ENCODE data around the gene SLC9A3.
A peak's percentile ranks its signal among the peaks of the same experiment; 100 is the strongest.

SLC9A3 gene

GRCh38 chr5:539469-540070 is 15.3 kb upstream of the SLC9A3 start:
- no peak for DNase-seq (ENCODE audit: low read depth in 2 of 2)

- no peak for DNase-seq (ENCODE audit: low read depth in 2 of 2)
Observed at GRCh38 chr5:538801-539468, 14.7 kb upstream of the SLC9A3 start.

DNA sequence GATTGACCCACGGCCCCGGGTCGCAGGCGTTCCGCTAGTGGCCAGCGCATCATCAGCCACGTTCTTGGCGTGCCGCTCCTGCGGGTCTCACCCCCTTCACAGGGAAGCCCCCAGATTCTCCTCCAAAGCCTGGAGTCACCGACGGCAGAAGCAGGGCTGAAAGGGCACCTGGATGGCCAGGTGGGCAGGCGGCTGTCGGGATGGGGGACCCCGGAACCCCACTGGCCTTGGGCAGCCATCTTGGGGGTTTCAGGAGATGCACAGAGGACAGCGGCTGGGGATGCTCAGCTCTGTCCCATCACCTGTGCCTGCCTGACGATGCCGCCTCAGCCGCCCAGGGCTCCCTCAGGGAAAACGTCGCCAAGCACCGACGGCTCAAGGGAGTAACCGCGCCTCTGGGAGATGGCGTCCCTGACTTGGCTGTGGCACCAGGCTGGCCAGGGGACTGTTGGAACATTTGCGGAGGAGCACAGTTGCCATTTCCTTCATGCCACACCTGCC is 14.1 kb upstream of the SLC9A3 start:
- DNase-seq (ENCODE audit: low read depth in 2 of 2) = no peak

DNA sequence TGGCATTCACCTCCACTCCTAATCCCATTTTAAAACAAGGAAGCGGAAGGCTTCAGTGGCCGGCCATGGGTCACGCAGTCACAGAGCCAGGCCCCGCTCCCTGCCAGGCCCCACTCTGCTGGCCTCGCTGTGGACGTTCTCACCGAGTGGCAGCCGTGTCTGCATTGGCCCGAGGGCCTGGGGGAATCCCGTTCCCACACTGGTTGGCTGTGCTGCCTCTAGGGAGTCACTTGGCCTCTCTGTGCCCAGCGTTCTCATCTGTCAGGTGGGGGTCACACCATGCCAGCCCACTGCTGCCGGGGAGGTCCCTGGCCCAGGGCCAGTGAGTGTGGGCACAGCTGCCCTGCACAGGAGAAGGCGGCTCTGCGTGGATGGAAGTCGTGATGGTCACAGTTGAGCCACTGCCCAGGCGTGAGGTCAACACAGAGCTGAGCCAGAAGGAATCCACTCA is 13.4 kb upstream of the SLC9A3 start:
- no peak for DNase-seq (ENCODE audit: low read depth in 2 of 2)

DNA sequence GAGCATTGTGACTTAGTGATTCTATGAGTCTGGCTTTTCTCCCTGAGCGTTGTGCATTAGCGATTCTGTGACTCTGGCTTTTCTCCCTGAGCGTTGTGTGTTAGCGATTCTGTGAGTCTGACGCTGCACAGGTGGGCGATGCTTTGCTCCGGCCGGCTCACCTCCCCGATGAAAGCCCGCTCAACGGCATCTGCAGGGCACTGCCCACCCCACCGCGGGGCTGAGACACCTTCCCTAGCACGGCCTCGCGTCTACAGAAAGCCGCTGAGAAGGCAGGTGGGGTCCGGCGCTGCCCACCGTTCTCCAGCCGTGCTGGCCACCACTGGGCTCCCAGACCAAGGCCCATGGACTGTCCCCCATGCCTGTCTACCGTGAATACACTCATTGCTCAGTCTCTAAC is 12.8 kb upstream of the SLC9A3 start:
- no peak for DNase-seq (ENCODE audit: low read depth in 2 of 2)

DNA sequence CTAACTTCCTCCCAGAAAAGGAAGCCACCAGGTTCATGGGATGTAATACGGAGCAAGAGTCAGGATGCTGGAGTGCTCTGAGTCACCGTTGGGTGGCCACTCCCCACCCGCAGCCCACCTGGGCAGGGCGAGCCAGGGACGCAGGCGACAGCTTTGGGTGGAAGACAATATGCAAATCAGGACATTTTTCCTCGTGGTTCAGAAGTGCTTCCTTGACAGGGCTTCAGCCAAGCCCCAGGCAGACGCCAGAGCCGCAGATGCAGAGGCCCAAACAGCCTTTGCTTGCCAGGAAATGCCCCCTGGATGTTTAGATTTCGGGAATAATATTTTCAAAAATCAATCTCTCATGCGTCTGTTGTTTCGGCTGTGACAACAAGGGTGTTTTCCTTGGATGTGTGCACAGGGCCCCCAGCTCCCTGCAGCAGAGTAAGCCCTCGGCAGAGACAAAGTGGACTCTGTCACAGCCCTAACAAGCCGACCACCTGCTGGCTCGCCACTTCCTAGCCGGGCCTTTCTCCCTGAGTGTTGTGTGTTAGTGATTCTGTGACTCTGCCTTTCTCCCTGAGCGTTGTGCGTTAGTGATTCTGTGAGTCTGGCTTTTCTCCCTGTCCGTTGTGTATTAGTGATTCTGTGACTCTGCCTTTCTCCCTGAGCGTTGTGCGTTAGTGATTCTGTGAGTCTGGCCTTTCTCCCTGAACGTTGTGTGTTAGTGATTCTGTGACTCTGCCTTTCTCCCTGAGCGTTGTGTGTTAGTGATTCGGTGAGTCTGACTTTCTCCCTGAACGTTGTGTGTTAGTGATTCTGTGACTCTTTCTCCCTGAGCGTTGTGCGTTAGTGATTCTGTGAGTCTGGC is 11.8 kb upstream of the SLC9A3 start:
- DNase-seq (ENCODE audit: low read depth in 2 of 2) = no peak

GRCh38 chr5:534743-535671 is 10.8 kb upstream of the SLC9A3 start:
- no peak for DNase-seq (ENCODE audit: low read depth in 2 of 2)

DNA sequence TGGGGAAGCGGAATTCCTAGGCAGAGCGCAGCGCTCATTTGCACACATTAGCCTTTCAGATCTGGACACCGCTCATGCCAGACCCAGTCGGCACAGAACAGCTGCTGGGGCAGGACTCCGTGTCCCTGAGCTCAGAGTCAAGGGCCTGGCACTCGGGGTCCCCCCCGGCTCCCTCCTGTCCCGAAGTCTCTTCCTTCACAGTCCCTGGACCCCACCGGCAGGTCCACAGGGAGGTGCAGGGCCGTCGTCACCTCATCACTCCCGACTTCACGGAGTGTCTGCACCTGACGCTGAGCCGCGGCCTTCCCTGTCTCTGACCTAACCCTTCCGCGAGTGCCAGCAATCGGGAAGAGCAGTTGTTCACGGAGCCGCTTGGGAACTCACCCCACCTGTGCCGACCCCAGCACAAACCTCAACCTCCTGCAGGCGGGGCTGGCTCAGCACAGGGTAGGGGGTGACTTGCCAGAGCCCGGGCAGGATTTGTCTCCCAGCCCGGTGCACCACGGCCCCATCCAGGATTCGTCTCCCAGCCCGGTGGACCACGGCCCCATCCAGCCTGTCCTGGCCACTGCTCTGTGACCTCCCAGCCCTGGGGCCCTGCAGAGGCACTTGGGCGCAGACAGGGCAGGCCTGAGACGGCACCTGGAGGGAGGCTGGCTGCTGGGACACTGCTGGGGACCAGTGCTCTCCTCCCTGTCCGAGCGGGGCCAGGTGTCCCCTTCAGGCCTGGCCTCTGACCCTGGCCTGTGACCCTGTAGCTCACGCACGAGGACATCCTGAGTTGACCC is 9.9 kb upstream of the SLC9A3 start:
- no peak for DNase-seq (ENCODE audit: low read depth in 2 of 2)

GRCh38 chr5:533243-533954 is 9.2 kb upstream of the SLC9A3 start:
- no peak for DNase-seq (ENCODE audit: low read depth in 2 of 2)

DNA sequence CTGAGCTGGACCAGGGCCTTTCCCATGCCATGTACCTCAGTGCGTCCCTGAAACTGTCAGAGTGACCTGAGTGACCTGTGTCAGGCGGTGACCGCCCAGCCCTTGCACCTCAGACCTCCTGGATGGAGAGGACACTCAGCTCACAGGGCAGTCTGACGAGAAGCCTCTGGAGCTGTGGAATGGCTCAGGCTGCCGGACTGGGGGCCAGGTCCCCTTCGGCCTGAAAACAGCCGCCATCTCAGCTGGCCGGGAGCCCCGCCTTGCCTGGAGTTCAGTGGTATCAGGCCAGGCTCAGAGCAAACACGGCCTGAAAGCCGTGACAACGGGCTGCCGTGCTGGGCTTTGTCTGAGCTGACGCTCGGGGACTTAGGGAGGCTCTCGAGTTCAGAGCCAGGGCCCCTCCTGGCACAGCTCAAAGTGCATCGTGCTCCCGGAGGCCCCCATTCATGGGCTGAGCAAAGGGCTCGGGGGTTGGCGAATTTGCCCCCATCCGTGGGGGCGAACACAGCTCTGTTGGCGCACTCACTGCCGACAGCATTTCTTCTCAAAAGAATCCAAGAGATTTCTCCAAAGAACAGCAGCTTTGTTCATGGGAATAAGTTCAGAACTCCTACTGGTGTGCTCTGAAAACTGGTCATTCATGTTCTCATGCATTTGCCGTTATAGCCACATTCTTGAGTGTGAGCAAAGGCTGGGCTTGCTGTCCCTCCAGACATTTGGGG is 8.4 kb upstream of the SLC9A3 start:
- DNase-seq (ENCODE audit: low read depth in 2 of 2) = no peak

DNA sequence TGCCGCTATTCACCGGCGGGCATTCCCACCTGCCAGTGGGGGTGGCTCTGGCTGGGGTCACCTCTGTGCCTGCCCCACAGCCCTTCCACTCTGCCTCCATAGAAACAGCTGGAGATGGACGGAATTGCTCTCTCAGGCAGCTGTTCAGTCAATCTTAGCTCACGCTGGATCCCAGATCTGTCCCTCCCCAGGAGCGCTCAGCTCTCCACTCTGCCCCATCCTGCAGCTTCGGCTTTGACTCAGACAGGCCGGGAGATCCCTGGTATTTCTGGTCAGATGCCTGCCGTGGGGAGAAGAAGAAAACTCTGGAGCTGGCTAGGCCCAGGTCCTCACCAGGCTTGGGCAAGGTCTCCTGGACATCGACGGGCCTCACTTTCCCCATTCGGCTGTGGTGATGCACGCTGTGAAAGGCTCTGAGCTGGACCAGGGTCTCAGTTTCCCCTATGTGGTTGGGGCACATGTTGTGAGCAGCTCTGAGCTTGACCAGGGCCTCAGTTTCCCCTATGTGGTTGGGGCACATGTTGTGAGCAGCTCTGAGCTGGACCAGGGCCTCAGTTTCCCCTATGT is 7.6 kb upstream of the SLC9A3 start:
- no peak for DNase-seq (ENCODE audit: low read depth in 2 of 2)

DNA sequence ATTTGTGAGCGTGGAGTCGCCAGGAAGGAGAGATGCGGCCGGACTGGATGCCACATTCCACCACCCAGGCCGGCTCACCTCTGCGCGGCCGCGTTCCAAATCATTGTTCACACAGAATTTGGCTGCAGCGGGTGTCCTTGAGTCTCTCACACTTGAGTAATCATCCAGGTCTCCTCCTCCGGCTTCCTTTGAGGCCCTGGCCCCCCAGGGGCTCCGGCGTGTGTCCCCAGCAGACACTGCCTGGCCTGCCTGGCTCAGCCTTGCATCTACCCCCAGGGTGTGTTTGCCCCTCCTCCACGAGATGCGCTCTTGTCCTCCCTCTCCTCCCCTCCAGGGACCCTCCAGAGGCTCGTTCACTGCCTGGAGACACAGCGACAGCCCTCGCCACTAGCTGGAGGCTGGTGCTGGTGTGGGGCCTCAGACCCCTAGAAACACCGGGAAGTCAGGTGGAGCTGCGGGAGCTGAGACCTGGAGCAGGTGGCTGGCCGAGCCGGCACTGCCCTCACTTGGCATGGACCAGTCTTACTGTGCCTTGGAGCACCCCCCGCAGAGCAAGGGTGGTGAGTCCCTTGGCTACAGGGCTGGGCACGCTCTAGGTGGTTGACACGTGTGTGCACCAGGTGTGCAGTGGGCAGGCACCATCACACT is 7.0 kb upstream of the SLC9A3 start:
- DNase-seq (ENCODE audit: low read depth in 2 of 2) = no peak

DNA sequence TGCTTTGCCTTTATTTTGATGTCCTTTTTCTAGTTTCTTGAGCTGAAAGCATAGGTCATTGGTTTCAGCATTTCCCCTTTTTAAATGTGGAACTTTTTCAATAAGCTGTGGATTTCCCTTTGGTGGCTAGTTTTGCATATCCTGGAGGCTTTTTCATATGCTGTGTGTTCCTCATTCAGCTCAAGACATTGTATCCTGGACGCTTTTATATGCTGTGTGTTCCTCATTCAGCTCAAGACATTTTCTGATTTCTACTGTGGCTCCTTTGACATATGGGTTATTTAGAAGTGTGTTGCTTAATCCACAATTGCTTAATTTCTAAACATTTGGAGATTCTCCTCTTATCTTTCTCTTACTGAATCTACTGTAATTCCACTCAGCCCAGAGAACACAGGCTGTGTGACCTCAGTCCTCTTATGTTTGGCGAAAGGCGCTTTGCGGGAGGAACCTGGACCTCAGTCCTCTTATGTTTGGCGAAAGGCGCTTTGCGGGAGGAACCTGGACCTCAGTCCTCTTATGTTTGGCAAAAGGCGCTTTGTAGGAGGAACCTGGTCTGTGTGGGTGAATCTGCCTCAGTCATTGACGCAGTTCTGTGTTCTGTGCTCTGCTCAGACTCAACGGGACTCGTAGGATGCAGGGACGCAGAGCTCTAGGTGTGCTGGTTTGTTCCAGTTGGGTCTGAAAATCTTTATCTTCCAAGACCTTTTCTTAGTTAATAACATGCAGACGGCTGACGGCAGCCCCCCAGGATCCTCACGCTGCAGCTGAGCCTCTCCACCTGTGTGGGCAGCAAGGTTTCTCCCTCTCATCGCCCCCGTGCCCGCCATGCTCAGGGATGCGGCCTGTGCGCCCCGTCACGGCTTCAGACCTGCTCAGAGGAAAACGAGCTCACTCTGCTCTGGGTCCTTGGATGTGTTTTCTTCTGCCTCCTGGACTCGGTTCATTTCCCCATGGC is 6.0 kb upstream of the SLC9A3 start:
- no peak for DNase-seq (ENCODE audit: low read depth in 2 of 2)

DNA sequence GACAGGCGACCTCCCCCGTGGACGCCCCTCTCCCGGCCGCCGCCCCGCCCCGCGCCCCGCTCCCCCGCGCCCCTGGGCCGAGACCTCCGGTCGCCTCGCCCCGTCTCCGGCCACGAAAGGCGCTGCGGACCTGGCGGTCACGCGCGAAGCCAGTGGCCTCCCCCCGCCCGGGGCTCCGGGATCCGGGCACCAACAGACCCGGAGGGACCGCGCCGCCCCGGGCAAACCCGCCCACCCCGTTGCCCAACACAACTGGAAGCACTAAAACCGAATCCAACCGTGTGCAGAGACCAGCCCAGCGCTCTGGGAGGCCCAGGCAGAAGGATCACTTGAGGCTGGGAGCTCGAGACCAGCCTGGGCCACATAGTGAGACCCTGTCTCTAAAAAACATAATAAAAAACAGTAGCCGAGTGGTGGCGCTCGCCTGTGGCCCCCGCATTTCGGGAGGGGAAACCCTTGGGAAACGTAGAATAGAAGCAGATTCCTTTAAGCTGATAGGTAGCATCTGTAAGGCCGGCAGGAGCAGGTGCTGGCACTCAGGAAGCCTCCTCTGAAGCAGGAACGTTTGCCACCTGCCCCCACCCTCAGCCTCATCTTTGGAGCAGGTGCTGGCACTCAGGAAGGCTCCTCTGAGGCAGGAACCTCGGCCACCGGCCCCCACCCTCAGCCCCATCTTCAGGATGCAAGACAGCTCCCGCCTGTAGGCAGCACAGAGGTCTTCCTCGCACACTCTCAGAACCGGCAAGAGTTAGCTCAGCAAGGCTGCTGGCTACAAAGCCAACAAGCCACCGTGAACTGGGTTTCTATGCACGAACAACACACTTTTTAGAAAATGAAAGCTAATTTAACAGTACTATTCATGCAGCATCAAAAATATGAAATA is 4.6 kb upstream of the SLC9A3 start:
- DNase-seq (ENCODE audit: low read depth in 2 of 2) = no peak

DNA sequence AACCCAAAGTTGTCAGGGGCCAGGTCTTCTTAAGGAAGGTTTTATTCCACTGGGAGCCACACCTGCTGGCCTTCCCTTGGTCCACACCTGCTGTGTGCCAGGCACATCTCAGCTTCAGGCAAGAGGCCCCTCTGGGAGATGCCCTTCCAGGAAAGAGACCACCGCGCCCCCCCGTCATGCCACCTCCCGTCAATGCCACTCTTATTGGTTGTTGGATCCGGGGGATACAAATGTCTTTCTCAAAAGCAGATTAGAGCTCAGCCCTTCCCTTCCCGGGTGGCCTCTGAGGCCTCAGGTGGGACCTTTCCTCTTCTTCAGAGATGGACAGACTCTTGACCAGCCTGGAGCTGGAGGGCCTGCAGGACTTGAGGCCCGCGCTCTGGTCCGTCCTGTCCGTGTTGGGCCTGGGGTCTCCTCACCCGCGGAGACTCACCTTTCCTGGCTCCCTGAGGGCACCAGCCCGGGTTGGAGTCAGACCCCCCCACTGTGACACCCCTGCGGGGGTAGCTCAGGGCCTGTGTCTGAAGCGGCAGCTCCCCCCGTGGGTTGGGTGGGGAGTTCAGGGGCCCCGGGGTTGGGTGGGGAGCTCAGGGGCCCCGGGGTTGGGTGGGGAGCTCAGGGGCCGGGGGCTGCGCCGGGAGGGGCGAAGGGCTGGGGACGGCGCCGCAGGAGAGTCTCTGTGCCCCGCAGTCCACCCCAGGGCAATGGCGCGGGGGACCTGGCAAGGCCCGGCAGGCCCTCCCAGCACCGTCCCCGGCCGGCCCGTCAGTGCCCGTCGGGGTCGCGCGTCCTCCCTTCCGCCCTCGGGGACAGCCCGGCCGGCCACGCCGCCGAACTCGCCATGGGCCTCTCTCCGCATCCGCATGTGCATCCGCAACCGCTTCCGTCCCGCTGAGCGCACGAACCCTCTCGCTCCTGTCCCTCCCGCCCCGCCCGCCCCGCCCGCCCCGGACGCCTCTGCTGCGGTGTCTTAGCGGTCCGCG is 3.7 kb upstream of the SLC9A3 start:
- DNase-seq (ENCODE audit: low read depth in 2 of 2) = peak in 1 of 2 donors; percentile 17

All from stimulated activated CD4-positive, alpha-beta T cell treated with anti-CD3 and anti-CD28 coated beads, Interleukin-4, amount 100 ng/mL, for 48 hours (primary cell).